ENCODE measurements around the gene KANK3. TPM values are rescaled to one million over a fixed set of nuclear protein-coding genes. Genes with fewer than 3 reads are reported as not detected.

The KANK3 gene
- total RNA-seq = 10 to 100 TPM in 3 of 4 donors, 1 to 10 TPM in 1; 7.1 to 48.7 (median 18.9) TPM

GRCh38 chr19:8342684-8343482 is at the start of gene KANK3:
Gene KANK3, minus strand, starts transcription at chr19:8343262. Its CDS starts 5,434 bp downstream, at chr19:8337828.
- no peak for TF ChIP-seq CTCF (IDR thresholded peaks at IDR 0.05)
- ATAC-seq (ENCODE audit: low FRiP score) (peak; percentile 92), DNase-seq (ENCODE audit: low spot score) (peak; percentile 85)

- ATAC-seq (ENCODE audit: low FRiP score) (no peak), DNase-seq (ENCODE audit: low spot score) (no peak)
- TF ChIP-seq CTCF (IDR thresholded peaks at IDR 0.05) = no peak
These were observed 49.0 kb upstream of the KANK3 start for GRCh38 chr19:8392017-8392591.

- no peak for ATAC-seq (ENCODE audit: low FRiP score)
- no peak for TF ChIP-seq CTCF (IDR thresholded peaks at IDR 0.05)
- DNase-seq (ENCODE audit: low spot score) = no peak
These were observed 48.3 kb upstream of the KANK3 start for GRCh38 chr19:8391198-8392016.

GRCh38 chr19:8390617-8390981 is 47.5 kb upstream of the KANK3 start:
- peak; percentile 91 for ATAC-seq (ENCODE audit: low FRiP score)
- peak; percentile 97 for DNase-seq (ENCODE audit: low spot score)
- no peak for TF ChIP-seq CTCF (IDR thresholded peaks at IDR 0.05)

- peak in 1 of 3 donors; percentile 19 for TF ChIP-seq CTCF (IDR thresholded peaks at IDR 0.05)
- DNase-seq (ENCODE audit: low spot score) = peak; percentile 96
These were observed 47.0 kb upstream of the KANK3 start, which contains the start of gene RAB11B for GRCh38 chr19:8389891-8390616. Gene RAB11B, plus strand, starts transcription at chr19:8390360. Its CDS starts 57 bp downstream, at chr19:8390417.

GRCh38 chr19:8388612-8388958 is 45.5 kb upstream of the KANK3 start:
- DNase-seq (ENCODE audit: low spot score) (no peak), ATAC-seq (ENCODE audit: low FRiP score) (no peak)
- TF ChIP-seq CTCF (IDR thresholded peaks at IDR 0.05) = no peak

More at GRCh38 chr19:8389891-8390616, 47.0 kb upstream of the KANK3 start, which contains the start of gene RAB11B:
- ATAC-seq (ENCODE audit: low FRiP score) = peak; percentile 99
